HEK293 (cell line): Measurements from ENCODE around the gene RAD23B.

Experiments
- CTCF ChIP-seq: fragments of 450-650 bp; formaldehyde crosslinking; IDR thresholded peaks from 2 replicates; pipeline ENCODE4 v1.5.1; 2016; ENCODE audit warnings: missing biosample characterization, missing genetic modification characterization
- ZNF133 ChIP-seq: fragments of 450-650 bp; formaldehyde crosslinking; IDR thresholded peaks from 2 replicates; pipeline ENCODE4 v1.5.1; 2016; ENCODE audit warnings: missing biosample characterization, missing genetic modification characterization
- ZNF140 ChIP-seq: fragments of 450-650 bp; formaldehyde crosslinking; IDR thresholded peaks from 2 replicates; pipeline ENCODE4 v1.5.1; 2016; ENCODE audit warnings: missing biosample characterization, missing genetic modification characterization
- ZNF146 ChIP-seq: fragments of 450-650 bp; formaldehyde crosslinking; IDR thresholded peaks from 2 replicates; pipeline ENCODE4 v1.5.1; 2016; ENCODE audit warnings: missing biosample characterization, missing genetic modification characterization
- ZNF280D ChIP-seq: fragments of 450-650 bp; formaldehyde crosslinking; IDR thresholded peaks from 2 replicates; pipeline ENCODE4 v1.5.1; 2016; ENCODE audit warnings: missing biosample characterization, missing genetic modification characterization
- ZNF311 ChIP-seq: fragments of 450-650 bp; formaldehyde crosslinking; IDR thresholded peaks from 2 replicates; pipeline ENCODE4 v1.5.1; 2017; ENCODE audit warnings: missing biosample characterization, missing genetic modification characterization, borderline replicate concordance
- ZNF362 ChIP-seq: fragments of 450-650 bp; formaldehyde crosslinking; IDR thresholded peaks from 2 replicates; pipeline ENCODE4 v1.5.1; 2016; ENCODE audit warnings: missing biosample characterization, missing genetic modification characterization
- ZNF514 ChIP-seq: fragments of 450-650 bp; formaldehyde crosslinking; IDR thresholded peaks from 2 replicates; pipeline ENCODE4 v1.5.1; 2016; ENCODE audit warnings: missing biosample characterization, missing genetic modification characterization
- ZNF600 ChIP-seq: fragments of 450-650 bp; formaldehyde crosslinking; IDR thresholded peaks from 2 replicates; pipeline ENCODE4 v1.5.1; 2016; ENCODE audit warnings: missing biosample characterization, missing genetic modification characterization
- ZNF785 ChIP-seq: fragments of 450-650 bp; formaldehyde crosslinking; IDR thresholded peaks from 2 replicates; pipeline ENCODE4 v1.5.1; 2016; ENCODE audit warnings: missing biosample characterization, missing genetic modification characterization
- ZSCAN16 ChIP-seq: fragments of 450-650 bp; formaldehyde crosslinking; IDR thresholded peaks from 2 replicates; pipeline ENCODE4 v1.5.1; 2016; ENCODE audit warnings: missing biosample characterization, missing genetic modification characterization

- TF ChIP-seq ZNF362: no peak
- no peak for TF ChIP-seq ZSCAN16
- no peak for TF ChIP-seq ZNF146 (tag by site-specific recombination)
- no peak for TF ChIP-seq CTCF (tag by site-specific recombination)
- TF ChIP-seq ZNF311 (tag by site-specific recombination): no peak
- no peak for TF ChIP-seq ZNF600 (tag by site-specific recombination)
- TF ChIP-seq ZNF280D: no peak
- no peak for TF ChIP-seq ZNF785 (tag by site-specific recombination)
- TF ChIP-seq ZNF133: no peak
- TF ChIP-seq ZNF140 (tag by site-specific recombination): no peak
- no peak for TF ChIP-seq ZNF514
Measured at GRCh38 chr9:107375651-107376369, 92.7 kb downstream of the RAD23B start.
